ENCODE results near the gene MYCBP2.

The MYCBP2 gene

DNA sequence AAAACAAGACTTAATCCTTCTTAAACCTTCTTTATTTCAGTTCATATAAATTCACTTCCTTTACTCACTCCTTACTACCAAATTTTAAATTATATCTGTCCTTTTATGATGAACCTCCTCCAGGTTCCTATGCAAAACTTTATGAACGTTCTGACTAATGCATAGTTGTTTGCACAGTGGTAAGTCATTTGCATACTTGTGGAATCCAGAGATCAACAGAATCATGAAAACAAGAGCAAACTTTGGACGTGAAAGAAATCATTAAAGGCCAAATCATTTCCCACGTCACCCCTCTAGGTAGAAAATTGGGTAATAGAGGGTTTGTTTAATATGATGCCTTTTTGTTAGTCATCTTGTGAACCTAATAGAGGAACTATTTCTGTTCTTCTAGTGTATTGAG lies 32.3 kb upstream of the MYCBP2 start:
- H3K4me3 ChIP-seq (ENCODE audit: insufficient read depth, low read length, poor library complexity, severe bottlenecking) = no peak overlapping the region
- TF ChIP-seq CTCF (IDR thresholded peaks at IDR 0.05; ENCODE audit: insufficient read depth, low read length, poor library complexity, severe bottlenecking) (no peak), EZH2phosphoT487 (conservative IDR thresholded peaks at IDR 0.05; ENCODE audit: low read length) (no peak)
- no peak overlapping the region for H3K9ac ChIP-seq (ENCODE audit: low read length)
- H3K27me3 ChIP-seq (ENCODE audit: low read length) = no peaks in the 10 kb centered on the region
- peak overlapping the region; percentile 13 for H3K4me2 ChIP-seq (ENCODE audit: low read depth, low read length, poor library complexity, severe bottlenecking)
- no peaks in the 10 kb centered on the region for H3K9me2 ChIP-seq (replicated peaks; ENCODE audit: insufficient read depth, low read length)
- H3F3A ChIP-seq (ENCODE audit: insufficient read depth) = 0 out of 2 replicates have a peak, but pooled peaks cover 5% of the 10 kb centered on the region
- no peaks in the 10 kb centered on the region for H3K36me3 ChIP-seq (ENCODE audit: low read length)
- no peaks in the 10 kb centered on the region for H4K20me1 ChIP-seq (ENCODE audit: low read depth, low read length)
- no peaks in the 10 kb centered on the region for H3K79me2 ChIP-seq (ENCODE audit: insufficient read depth, low read length)
- peak overlapping the region; percentile 45 for H2AFZ ChIP-seq (ENCODE audit: low read depth, low read length, severe bottlenecking)
- H3K27ac ChIP-seq (ENCODE audit: low read depth, low read length) = no peak overlapping the region
- H3K9me3 ChIP-seq (ENCODE audit: insufficient read depth, low read length) = no peaks in the 10 kb centered on the region

GRCh38 chr13:77358001-77358400 lies 31.1 kb upstream of the MYCBP2 start:
- Histone ChIP-seq H3F3A (ENCODE audit: insufficient read depth) (0 out of 2 replicates have a peak, but pooled peaks cover 7% of the 10 kb centered on the region), H3K4me3 (ENCODE audit: insufficient read depth, low read length, poor library complexity, severe bottlenecking) (no peak overlapping the region), H3K27ac (ENCODE audit: low read depth, low read length) (no peak overlapping the region), H3K9ac (ENCODE audit: low read length) (no peak overlapping the region), H3K36me3 (ENCODE audit: low read length) (no peaks in the 10 kb centered on the region), H3K79me2 (ENCODE audit: insufficient read depth, low read length) (no peaks in the 10 kb centered on the region), H3K4me2 (ENCODE audit: low read depth, low read length, poor library complexity, severe bottlenecking) (no peak overlapping the region), H4K20me1 (ENCODE audit: low read depth, low read length) (no peaks in the 10 kb centered on the region), H3K27me3 (ENCODE audit: low read length) (no peaks in the 10 kb centered on the region), H2AFZ (ENCODE audit: low read depth, low read length, severe bottlenecking) (no peak overlapping the region), H3K9me3 (ENCODE audit: insufficient read depth, low read length) (no peaks in the 10 kb centered on the region), H3K9me2 (replicated peaks; ENCODE audit: insufficient read depth, low read length) (no peaks in the 10 kb centered on the region)
- TF ChIP-seq EZH2phosphoT487 (conservative IDR thresholded peaks at IDR 0.05; ENCODE audit: low read length) = no peak
- TF ChIP-seq CTCF (IDR thresholded peaks at IDR 0.05; ENCODE audit: insufficient read depth, low read length, poor library complexity, severe bottlenecking) = no peak

DNA sequence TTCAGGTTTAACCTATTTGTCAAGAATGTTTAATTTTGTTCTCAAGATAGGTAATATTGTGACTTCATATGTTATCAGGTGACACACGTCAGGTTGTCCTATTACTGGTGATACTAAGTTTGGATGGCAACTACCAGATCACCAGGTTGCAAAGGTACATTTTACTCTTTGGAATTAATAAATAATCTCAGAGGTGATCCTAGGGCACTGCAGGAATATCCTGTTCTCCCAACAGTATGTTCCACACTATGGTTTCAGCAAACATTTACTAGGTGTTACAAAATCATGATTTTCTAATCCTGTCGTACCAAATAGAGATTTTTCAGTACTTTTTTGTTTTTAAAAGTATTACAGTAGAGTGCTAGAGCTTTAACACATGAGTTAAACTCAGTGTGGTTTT lies 29.3 kb upstream of the MYCBP2 start:
- Histone ChIP-seq H3K9ac (ENCODE audit: low read length) (no peak overlapping the region), H3K9me3 (ENCODE audit: insufficient read depth, low read length) (no peaks in the 10 kb centered on the region), H4K20me1 (ENCODE audit: low read depth, low read length) (no peaks in the 10 kb centered on the region), H3K79me2 (ENCODE audit: insufficient read depth, low read length) (no peaks in the 10 kb centered on the region), H3K36me3 (ENCODE audit: low read length) (no peaks in the 10 kb centered on the region), H3K4me3 (ENCODE audit: insufficient read depth, low read length, poor library complexity, severe bottlenecking) (no peak overlapping the region), H2AFZ (ENCODE audit: low read depth, low read length, severe bottlenecking) (no peak overlapping the region), H3F3A (ENCODE audit: insufficient read depth) (0 out of 2 replicates have a peak, but pooled peaks cover 9% of the 10 kb centered on the region), H3K9me2 (replicated peaks; ENCODE audit: insufficient read depth, low read length) (no peaks in the 10 kb centered on the region), H3K4me2 (ENCODE audit: low read depth, low read length, poor library complexity, severe bottlenecking) (no peak overlapping the region), H3K27me3 (ENCODE audit: low read length) (no peaks in the 10 kb centered on the region), H3K27ac (ENCODE audit: low read depth, low read length) (no peak overlapping the region)
- no peak for TF ChIP-seq EZH2phosphoT487 (conservative IDR thresholded peaks at IDR 0.05; ENCODE audit: low read length)
- TF ChIP-seq CTCF (IDR thresholded peaks at IDR 0.05; ENCODE audit: insufficient read depth, low read length, poor library complexity, severe bottlenecking) = no peak
